HEK293 (cell line): Measurements from ENCODE around the gene CNOT11.

Experiments
- CTCF ChIA-PET: fragments of 350-600 bp; formaldehyde crosslinking; extraction: SDS; loops from one replicate; lab custom pipeline; 2021; ENCODE audit warnings: antibody characterized with exemption; lab: Yijun Ruan, JAX
- POLR2A ChIA-PET: fragments of 300-600 bp; formaldehyde crosslinking; extraction: SDS; loops from one replicate; lab custom pipeline; 2020; ENCODE audit warnings: antibody characterized with exemption, inconsistent platforms; lab: Yijun Ruan, JAX
- H3K27ac ChIP-seq: fragments of 200-500 bp; sonication (Bioruptor generic); 2 replicates; pipeline ENCODE4 v1.5.1; 2014; ENCODE audit warnings: low read depth, low read length, control low read depth, inconsistent platforms; ENCODE audit errors: extremely low read depth
- H3K36me3 ChIP-seq, 2 experiments: fragments of 200-500 bp in 1 of 2; sonication (Bioruptor generic) in 1 of 2; 1 replicate in 1 of 2; 2 replicates in 1 of 2; pipeline ENCODE4 v1.5.1; 2014 to 2017; ENCODE audit warnings: inconsistent platforms in 2 of 2, low read length in 2 of 2; ENCODE audit not compliant: control insufficient read depth in 2 of 2, insufficient read depth in 1 of 2
- H3K4me1 ChIP-seq: fragments of 200-500 bp; sonication (Bioruptor generic); 2 replicates; pipeline ENCODE4 v1.5.1; 2014; ENCODE audit warnings: mild to moderate bottlenecking, low read length, inconsistent platforms; ENCODE audit not compliant: control insufficient read depth, insufficient read depth
- H3K4me3 ChIP-seq: 2 replicates; pipeline ENCODE4 v1.5.1; 2011; ENCODE audit warnings: low read depth, mild to moderate bottlenecking, control low read depth, low read length, moderate library complexity
- H3K9me3 ChIP-seq: fragments of 200-500 bp; sonication (Bioruptor generic); 2 replicates; pipeline ENCODE4 v1.5.1; 2014; ENCODE audit warnings: low read depth, low read length, inconsistent platforms; ENCODE audit not compliant: control insufficient read depth, insufficient read depth
- GLIS2 ChIP-seq: fragments of 450-650 bp; formaldehyde crosslinking; IDR thresholded peaks from 2 replicates; pipeline ENCODE4 v1.5.1; 2016; ENCODE audit warnings: missing biosample characterization, missing genetic modification characterization
- KLF1 ChIP-seq: fragments of 450-650 bp; formaldehyde crosslinking; IDR thresholded peaks from 2 replicates; pipeline ENCODE4 v1.5.1; 2016; ENCODE audit warnings: missing biosample characterization, missing genetic modification characterization
- KLF10 ChIP-seq: fragments of 450-650 bp; IDR thresholded peaks from 2 replicates; pipeline ENCODE4 v1.5.1; 2018; ENCODE audit warnings: missing biosample characterization, mild to moderate bottlenecking, missing genetic modification characterization
- MEIS1 ChIP-seq: sonication (generic); formaldehyde crosslinking; IDR thresholded peaks from 2 replicates; pipeline ENCODE4 v1.8.1; 2022; ENCODE audit warnings: missing genetic modification reagents, mild to moderate bottlenecking, borderline replicate concordance
- PRDM10 ChIP-seq: fragments of 450-650 bp; formaldehyde crosslinking; IDR thresholded peaks from 2 replicates; pipeline ENCODE4 v1.5.1; 2016; ENCODE audit warnings: missing biosample characterization, missing genetic modification characterization
- PRDM2 ChIP-seq: fragments of 450-650 bp; formaldehyde crosslinking; IDR thresholded peaks from 2 replicates; pipeline ENCODE4 v1.5.1; 2016; ENCODE audit warnings: missing biosample characterization, missing genetic modification characterization, borderline replicate concordance
- SP2 ChIP-seq: fragments of 450-650 bp; formaldehyde crosslinking; IDR thresholded peaks from 2 replicates; pipeline ENCODE4 v1.5.1; 2016; ENCODE audit warnings: missing biosample characterization, missing genetic modification characterization
- TSHZ1 ChIP-seq: fragments of 450-650 bp; formaldehyde crosslinking; IDR thresholded peaks from 2 replicates; pipeline ENCODE4 v1.5.1; 2016; ENCODE audit warnings: missing biosample characterization, missing genetic modification characterization, borderline replicate concordance
- ZNF114 ChIP-seq: fragments of 450-650 bp; formaldehyde crosslinking; IDR thresholded peaks from 2 replicates; pipeline ENCODE4 v1.5.0; 2017; ENCODE audit warnings: missing biosample characterization, missing genetic modification characterization
- ZNF169 ChIP-seq: fragments of 450-650 bp; formaldehyde crosslinking; IDR thresholded peaks from 2 replicates; pipeline ENCODE4 v1.5.1; 2016; ENCODE audit warnings: missing biosample characterization, missing genetic modification characterization
- ZNF175 ChIP-seq: fragments of 450-650 bp; formaldehyde crosslinking; IDR thresholded peaks from 2 replicates; pipeline ENCODE4 v1.5.1; 2016; ENCODE audit warnings: missing biosample characterization, missing genetic modification characterization
- ZNF223 ChIP-seq: fragments of 450-650 bp; formaldehyde crosslinking; IDR thresholded peaks from 2 replicates; pipeline ENCODE4 v1.5.1; 2016; ENCODE audit warnings: missing biosample characterization, missing genetic modification characterization
- ZNF280C ChIP-seq: fragments of 450-650 bp; formaldehyde crosslinking; IDR thresholded peaks from 2 replicates; pipeline ENCODE4 v1.5.1; 2016; ENCODE audit warnings: missing biosample characterization, missing genetic modification characterization
- ZNF449 ChIP-seq: fragments of 450-650 bp; formaldehyde crosslinking; IDR thresholded peaks from 2 replicates; pipeline ENCODE4 v1.5.1; 2017; ENCODE audit warnings: missing biosample characterization, mild to moderate bottlenecking, missing genetic modification characterization, moderate library complexity
- ZNF585B ChIP-seq: fragments of 450-650 bp; formaldehyde crosslinking; IDR thresholded peaks from 2 replicates; pipeline ENCODE4 v1.5.1; 2016; ENCODE audit warnings: missing biosample characterization, missing genetic modification characterization
- ZNF596 ChIP-seq: fragments of 450-650 bp; IDR thresholded peaks from 2 replicates; pipeline ENCODE4 v1.5.0; 2018; ENCODE audit warnings: missing biosample characterization, mild to moderate bottlenecking, missing genetic modification characterization, moderate library complexity
- ZNF76 ChIP-seq: fragments of 450-650 bp; formaldehyde crosslinking; IDR thresholded peaks from 2 replicates; pipeline ENCODE4; 2016; ENCODE audit warnings: low read depth, missing biosample characterization, missing genetic modification characterization, borderline replicate concordance

Gene CNOT11

GRCh38 chr2:101308432-101309210 lies 55.9 kb downstream of the CNOT11 start, which contains the start of gene RNF149 (continued):
- no peak for TF ChIP-seq TSHZ1
- peak; percentile 70 for TF ChIP-seq SP2
- TF ChIP-seq ZNF76 (tag by site-specific recombination): 0 out of 2 replicates have a peak, but pooled peaks have one; percentile 4
- TF ChIP-seq ZNF114 (tag by site-specific recombination): no peak
- TF ChIP-seq ZNF175 (tag by site-specific recombination): no peak

GRCh38 chr2:101310090-101310833 lies 57.6 kb downstream of the CNOT11 start:
- CTCF ChIA-PET: interaction anchor here (0.7 kb wide), 1 partner anchor 16 kb away, joined by 4 read pairs; no protein-coding TSS in a partner anchor
- Histone ChIP-seq H3K27ac (no peak overlapping the region), H3K36me3 (peaks cover 0 to 8% of the 10 kb centered on the region in 2 experiments; a peak in 1 of 3 replicates), H3K9me3 (no peaks in the 10 kb centered on the region), H3K4me3 (no peak overlapping the region), H3K4me1 (0 out of 2 replicates have a peak, but pooled peaks cover 2% of the 10 kb centered on the region)
- POLR2A ChIA-PET: no interaction called here
- TF ChIP-seq ZNF585B (tag by site-specific recombination) (no peak), KLF1 (no peak), ZNF449 (tag by site-specific recombination) (no peak), ZNF223 (no peak), KLF10 (tag by site-specific recombination) (no peak), ZNF596 (tag by site-specific recombination) (no peak), PRDM2 (no peak), ZNF169 (tag by site-specific recombination) (no peak), MEIS1 (CRISPR knock-in tag) (no peak), PRDM10 (no peak), ZNF280C (no peak), GLIS2 (no peak)
